Dermis microvascular lymphatic vessel endothelial cell (primary cell): Measurements from ENCODE around the gene AQP4. TPM values are rescaled to one million over a fixed set of nuclear protein-coding genes. Genes with fewer than 3 reads are reported as not detected.

Source experiments
- DNase-seq, 2 donors: peaks; one replicate each; pipeline versions ENCODE4 v3.0.0 to v3.0.0-alpha.2; 2010; ENCODE audit warnings: low read depth in 2 of 2
- total RNA-seq: library from RNA; depleted of rRNA; stranded (reverse); fragments of >200 nt; gene quantifications from 2 replicates; pipeline ENCODE4 v1.2.1, GENCODE V29; 2014

Gene AQP4
- total RNA-seq, result not detected in 2 replicates

- DNase-seq, result no peak
Observed at GRCh38 chr18:26865557-26865956, at the start of gene AQP4. Gene AQP4, minus strand, starts transcription at chr18:26865707. Its CDS starts 18 bp downstream, at chr18:26865689.

- no peak for DNase-seq
Observed at GRCh38 chr18:26911840-26912239, 46.3 kb upstream of the AQP4 start.

- no peak for DNase-seq
Observed at GRCh38 chr18:26909599-26910290, 44.2 kb upstream of the AQP4 start.

DNA sequence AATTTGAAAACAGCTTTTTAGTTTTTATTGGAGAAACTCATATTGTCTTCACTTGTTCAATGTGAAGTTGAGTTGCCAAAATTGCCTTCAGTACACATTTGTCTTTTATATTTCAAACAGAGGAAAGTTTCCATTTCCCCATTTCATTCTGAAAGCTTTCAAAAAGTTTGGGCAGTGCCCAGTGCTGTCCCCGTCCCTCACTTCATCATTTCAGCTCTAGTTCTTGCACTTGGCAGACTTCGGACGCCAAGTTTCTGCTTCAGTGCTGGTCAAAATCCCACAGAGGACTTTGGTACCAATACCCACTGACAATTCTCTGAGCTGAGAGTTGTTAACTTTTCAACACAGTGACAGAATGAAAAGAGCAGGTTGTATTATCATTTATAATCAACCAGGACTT is 43.4 kb upstream of the AQP4 start:
- no peak for DNase-seq

DNA sequence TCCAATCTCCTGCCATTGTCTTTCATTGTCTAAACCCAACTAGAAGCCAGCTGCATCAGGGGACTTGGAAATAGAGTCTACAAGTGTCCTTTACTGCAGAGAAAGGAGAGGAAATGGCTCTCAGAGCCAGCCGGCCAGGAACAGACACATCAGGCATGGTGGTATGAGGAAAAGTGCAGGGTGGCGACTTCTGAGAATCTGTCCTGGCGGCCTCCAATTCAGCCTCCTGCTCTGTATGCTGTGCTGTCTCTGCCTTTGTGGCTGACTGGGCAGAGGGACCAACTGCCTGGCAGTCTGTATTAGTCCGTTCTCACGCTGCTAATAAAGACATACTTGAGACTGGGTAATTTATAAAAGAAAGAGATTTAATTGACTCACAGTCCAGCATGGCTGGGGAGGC is 36.8 kb upstream of the AQP4 start:
- no peak for DNase-seq

DNA sequence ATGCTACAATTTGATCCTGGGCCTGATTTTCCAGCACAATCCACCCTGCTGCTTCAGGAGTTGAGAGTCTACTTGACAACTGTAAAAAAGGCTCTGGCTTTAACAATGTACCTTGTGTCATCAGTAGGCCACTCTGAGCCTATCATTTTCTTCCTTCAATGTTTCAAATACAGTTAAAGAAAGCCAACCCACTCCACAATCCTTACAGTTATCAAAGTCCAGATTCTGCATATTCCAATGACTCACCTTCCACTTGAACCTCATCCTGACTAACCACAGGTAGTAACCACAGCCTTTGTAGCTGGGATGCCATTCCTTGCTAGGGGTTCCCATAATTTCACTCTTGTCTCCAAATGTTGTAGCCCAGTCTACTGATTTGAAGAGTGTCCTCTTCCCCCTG is 35.5 kb upstream of the AQP4 start:
- no peak for DNase-seq

DNA sequence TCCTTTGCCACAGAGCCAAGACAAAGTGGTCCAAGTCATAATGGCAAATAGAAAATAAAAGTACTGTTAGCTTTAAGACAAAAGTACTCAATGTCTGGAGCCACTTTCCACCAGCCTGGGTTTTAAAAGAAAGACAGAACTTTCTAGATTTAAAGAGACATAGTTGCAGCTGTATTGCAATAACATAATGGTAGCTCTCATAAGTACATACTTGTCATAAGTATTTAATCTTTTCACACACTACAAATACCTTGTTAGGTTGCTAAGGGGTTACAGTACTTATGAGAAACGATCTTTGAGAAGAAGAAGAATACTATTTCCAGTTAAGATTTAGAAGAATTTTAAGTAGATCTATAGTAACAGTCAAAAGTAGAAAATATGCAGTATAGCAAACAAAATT is 28.9 kb upstream of the AQP4 start:
- no peak for DNase-seq

- no peak for DNase-seq
Observed at GRCh38 chr18:26893996-26894395, 28.5 kb upstream of the AQP4 start.

- no peak for DNase-seq
Observed at GRCh38 chr18:26888259-26888658, 22.8 kb upstream of the AQP4 start.

- DNase-seq, result no peak
Observed at GRCh38 chr18:26875040-26875654, 9.6 kb upstream of the AQP4 start.

GRCh38 chr18:26874283-26874682 is 8.8 kb upstream of the AQP4 start:
- no peak for DNase-seq

DNA sequence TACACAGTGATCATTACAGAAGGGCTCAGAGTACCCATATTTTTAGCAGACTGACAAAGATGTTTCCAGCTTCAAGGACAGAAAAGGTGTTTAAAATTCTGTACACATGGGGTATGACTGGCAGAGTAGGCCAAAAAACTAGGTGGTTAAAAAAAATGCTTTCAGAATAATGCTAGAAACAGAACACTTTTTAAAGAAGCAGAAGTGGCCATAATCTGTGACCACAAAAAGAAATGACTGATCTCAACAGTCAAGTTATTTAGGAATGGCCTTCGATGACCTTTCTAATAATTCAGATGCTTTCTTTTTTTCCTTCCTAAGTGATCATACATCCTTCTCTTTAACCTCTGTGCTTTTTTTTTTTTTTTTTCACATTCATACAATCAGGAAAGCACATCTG is 4.1 kb upstream of the AQP4 start:
- no peak for DNase-seq

DNA sequence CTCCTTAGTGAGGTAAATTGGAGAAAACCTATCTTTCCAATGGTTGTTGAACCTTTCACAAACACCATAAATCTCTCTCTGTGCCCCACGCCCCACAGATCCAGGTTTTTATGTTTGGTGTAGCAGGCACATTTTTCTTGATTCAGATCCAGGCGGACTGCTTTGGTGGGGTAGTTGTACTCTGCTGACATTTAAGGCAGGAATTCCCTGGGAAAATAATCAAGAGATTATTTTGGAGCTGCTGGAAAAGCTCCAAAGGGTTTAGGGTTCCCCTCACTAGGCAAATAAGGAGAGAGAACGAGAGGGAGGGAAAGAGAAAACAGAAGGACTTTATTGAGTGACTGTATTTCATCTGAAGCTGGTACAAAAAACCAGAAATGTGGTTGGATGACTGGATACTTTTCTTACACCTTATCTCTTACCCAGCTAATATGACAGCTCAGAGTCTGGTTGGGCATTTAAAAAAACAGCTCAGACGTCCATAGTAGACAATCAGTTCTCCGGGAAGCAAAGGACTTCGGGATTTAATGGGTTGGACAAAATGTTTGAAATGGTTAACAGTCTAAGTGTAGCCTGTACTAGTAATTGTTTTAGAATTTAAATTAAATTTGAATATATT is 3.6 kb upstream of the AQP4 start:
- no peak for DNase-seq

GRCh38 chr18:26867471-26867870 is 2.0 kb upstream of the AQP4 start:
- no peak for DNase-seq

DNA sequence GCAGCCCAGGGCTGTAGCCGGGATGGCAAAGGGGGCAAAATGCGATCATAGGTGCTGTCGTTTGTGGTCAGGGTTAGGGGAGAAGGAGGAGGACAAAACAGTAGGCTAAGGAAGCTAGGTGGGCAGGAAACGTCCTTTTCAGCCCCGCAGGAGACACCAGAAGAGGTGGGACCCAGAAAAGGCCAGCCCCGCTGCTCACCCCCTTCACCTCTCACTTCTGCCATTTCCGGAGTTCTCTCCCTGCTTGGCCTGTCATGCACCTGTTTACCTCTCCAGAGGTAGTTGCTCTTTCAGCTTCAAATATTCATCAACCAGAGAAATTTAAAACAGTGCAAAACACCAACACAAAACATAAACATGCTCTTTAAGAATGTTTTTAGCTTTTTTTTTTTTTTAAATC is 849 bp downstream of the AQP4 start:
- no peak for DNase-seq

DNA sequence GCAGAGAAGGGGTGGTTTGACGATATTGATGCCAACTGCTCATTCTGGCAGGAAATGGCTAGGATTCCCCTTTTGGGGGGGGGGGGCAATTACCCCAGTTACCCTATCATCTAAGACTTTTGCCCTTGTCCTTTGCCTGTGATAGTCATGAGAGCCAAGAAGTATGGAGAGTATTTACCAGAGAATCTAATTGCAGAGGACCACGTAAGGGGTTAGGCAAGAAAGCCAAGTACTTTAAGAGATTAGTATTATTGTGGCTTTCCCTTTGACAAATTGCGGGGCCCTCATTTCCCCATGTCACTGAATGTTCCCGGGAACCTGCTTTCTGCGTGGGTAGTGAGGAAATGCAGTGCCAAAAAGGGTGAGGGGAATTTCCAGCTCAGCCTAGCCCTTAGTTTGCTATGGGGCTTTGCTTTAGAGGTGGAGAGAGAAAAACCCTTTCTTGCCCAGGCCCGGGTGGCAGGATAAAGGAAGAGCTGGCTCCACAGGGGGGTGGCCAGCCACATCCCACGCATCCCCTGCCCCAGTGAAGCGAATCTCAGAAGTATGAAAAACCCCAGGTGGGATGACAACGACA is 1.5 kb downstream of the AQP4 start:
- DNase-seq, result no peak

DNA sequence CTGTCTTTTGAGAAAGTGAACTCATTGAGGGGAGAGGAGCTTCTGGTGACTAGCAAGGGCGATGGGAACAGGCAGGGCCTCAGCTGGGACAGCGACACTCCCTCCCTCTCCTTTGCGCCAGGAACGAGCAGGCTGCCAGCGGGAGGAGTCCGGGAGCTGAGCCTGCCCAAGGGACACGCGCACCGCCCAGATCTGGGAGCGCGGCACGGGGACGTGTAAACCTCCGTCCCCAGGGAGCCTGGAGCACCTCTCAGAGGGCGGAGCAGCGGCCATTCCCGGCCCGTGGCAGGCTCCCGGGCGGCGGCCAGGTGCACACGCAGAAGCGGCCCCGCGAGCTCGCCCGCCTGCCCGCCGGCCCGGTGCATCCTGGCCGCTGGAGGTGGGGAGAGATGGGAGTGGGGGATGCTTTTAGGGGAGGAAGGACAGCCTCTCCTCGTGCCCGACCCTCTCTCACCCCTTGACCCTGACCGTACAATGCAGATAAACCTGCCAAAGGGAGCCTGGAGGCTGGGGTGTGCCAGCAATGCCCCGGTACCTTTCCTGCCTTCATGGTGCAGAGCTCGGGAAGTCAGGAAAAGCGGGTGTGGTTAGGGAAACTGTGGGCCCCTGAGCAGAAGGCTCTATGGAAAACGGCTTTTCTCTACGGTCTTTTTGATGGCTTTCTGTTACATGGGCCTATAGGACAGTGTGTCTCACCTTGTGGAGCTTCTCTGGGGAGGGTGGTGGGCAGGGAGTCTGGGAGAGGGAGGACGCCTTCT is 2.2 kb downstream of the AQP4 start:
- DNase-seq, result no peak

- no peak for DNase-seq
Observed at GRCh38 chr18:26862084-26862483, 3.4 kb downstream of the AQP4 start.

DNA sequence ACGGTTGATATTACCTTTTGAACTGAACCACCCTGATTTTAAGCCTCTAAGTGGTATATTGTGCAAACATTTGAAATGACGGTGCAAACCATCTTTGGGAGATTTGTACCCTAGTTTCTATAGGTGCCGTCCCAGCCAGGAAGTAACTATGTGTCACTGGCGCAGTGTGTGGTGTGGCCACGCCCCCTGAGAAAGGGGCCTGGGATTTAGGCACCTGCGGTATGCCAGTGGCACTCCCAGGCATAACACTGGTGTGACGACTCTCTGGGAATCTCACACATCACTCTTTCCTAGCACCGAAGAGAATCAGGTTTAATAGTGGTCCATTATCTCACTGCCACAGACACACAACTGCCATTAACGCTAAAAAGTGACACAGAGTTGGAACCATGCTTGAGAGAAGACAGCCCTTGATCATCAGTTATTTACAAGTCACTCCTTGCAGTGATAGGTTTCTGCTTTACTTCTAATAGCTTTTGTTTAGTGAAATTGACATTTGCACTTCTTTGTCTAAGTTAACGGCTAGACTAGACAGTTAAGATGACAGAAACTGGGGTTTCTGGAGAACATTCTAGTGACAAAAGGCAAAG is 11.1 kb downstream of the AQP4 start:
- DNase-seq, result no peak

GRCh38 chr18:26853401-26853800 is 12.1 kb downstream of the AQP4 start:
- no peak for DNase-seq

DNA sequence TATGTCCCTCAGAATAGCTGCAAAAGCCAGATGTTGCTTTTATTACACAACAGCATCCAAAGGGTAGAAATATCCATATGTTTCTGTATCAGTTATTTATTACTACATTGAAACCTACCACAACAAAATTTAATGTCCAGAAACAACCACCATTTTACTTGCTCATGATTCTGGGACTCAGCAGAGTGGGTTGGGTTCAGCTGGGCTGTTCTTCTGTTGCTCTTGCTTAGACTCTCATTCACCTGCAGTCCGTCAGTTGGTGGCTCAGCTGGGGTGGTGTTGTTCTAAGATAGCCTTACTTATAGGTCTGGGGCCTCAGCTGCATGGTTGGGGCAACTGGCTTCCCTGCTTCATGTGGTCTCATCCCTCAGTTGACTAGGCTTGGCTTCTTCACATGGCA is 21.7 kb downstream of the AQP4 start:
- DNase-seq, result no peak

- no peak for DNase-seq
Observed at GRCh38 chr18:26840965-26841364, 24.5 kb downstream of the AQP4 start.
